Muscle of arm (tissue), 12 donors: Measurements from ENCODE around the gene KCNH2. TPM values are rescaled to one million over a fixed set of nuclear protein-coding genes. Genes with fewer than 3 reads are reported as not detected.
"Not testable (repeated sequence)": the region's sequence is repeated elsewhere in the genome, so short reads cannot be mapped to it uniquely, and the experiment has no call there.

ENCODE experiments used
- DNase-seq: peaks from one replicate; pipeline ENCODE4 v3.0.0-alpha.2; 2013
- polyA plus RNA-seq, 12 donors: library from polyadenylated mRNA; unstranded; fragments of 120-200 nt; gene quantifications; one replicate each; pipeline ENCODE4 v1.2.1, GENCODE V29; 2013; ENCODE audit not compliant: insufficient read length in 12 of 12

The KCNH2 gene
- polyA plus RNA-seq, 12 donors = 9.1 to 28.0 (median 14.8) TPM; not detected in 1

GRCh38 chr7:150910305-150910995, 67.7 kb downstream of the KCNH2 start:
- DNase-seq = not testable (repeated sequence)

- no peak for DNase-seq
Measured at GRCh38 chr7:150909200-150909995, 68.7 kb downstream of the KCNH2 start.

- DNase-seq = no peak
Measured at GRCh38 chr7:150908173-150908572, 69.9 kb downstream of the KCNH2 start.

- no peak for DNase-seq
Measured at GRCh38 chr7:150904011-150904909, 73.9 kb downstream of the KCNH2 start.

- no peak for DNase-seq
Measured at GRCh38 chr7:150903606-150904005, 74.5 kb downstream of the KCNH2 start.

- no peak for DNase-seq
Measured at GRCh38 chr7:150902078-150903033, 75.8 kb downstream of the KCNH2 start.

- DNase-seq = no peak
Measured at GRCh38 chr7:150901160-150902035, 76.7 kb downstream of the KCNH2 start.

- DNase-seq = no peak
Measured at GRCh38 chr7:150900675-150901074, 77.4 kb downstream of the KCNH2 start.

- DNase-seq = peak; percentile 72
Measured at GRCh38 chr7:150898475-150899011, 79.6 kb downstream of the KCNH2 start.

GRCh38 chr7:150897502-150898474, 80.3 kb downstream of the KCNH2 start:
- DNase-seq = no peak

GRCh38 chr7:150896562-150897209, 81.4 kb downstream of the KCNH2 start:
- DNase-seq = no peak

- DNase-seq = no peak
Measured at GRCh38 chr7:150895809-150896208, 82.3 kb downstream of the KCNH2 start.

Other genes with a start within 250 kb of the KCNH2 start
- 10 to 100 TPM in 1 of 12 donors, 1 to 10 TPM in 10, not detected in 1; 5.4 to 10.7 (median 7.7) TPM for gene GIMAP5, start 240.9 kb downstream of the KCNH2 start, polyA plus RNA-seq
- gene TMEM176B, start 178.0 kb downstream of the KCNH2 start, polyA plus RNA-seq = 10 to 100 TPM in 10 of 12 donors, 1 to 10 TPM in 1, not detected in 1; 7.9 to 35.3 (median 16.0) TPM
- gene TMEM176A, start 177.6 kb downstream of the KCNH2 start, polyA plus RNA-seq = 10 to 100 TPM in 9 of 12 donors, 1 to 10 TPM in 2, not detected in 1; 8.3 to 27.0 (median 12.8) TPM
- 10 to 100 TPM in 1 of 12 donors, under 1 TPM in 7, not detected in 4; 0.13 to 19.9 (median 0.39) TPM for gene AOC1, start 125.8 kb downstream of the KCNH2 start, polyA plus RNA-seq
- gene NOS3, start 12.7 kb upstream of the KCNH2 start, polyA plus RNA-seq = 10 to 100 TPM in 1 of 12 donors, 1 to 10 TPM in 10, not detected in 1; 4.3 to 15.7 (median 6.2) TPM
- gene ATG9B, start 46.2 kb upstream of the KCNH2 start, polyA plus RNA-seq = 1 to 10 TPM in 3 of 12 donors, under 1 TPM in 7, not detected in 2; 0.51 to 2.3 (median 0.89) TPM
- gene ABCB8, start 50.1 kb upstream of the KCNH2 start, polyA plus RNA-seq = 10 to 100 TPM in 11 of 12 donors, not detected in 1; 12.2 to 33.6 (median 18.1) TPM
- 1 to 10 TPM in 10 of 12 donors, not detected in 2; 1.5 to 7.7 (median 4.1) TPM for gene ASIC3, start 70.2 kb upstream of the KCNH2 start, polyA plus RNA-seq
- 10 to 100 TPM in 1 of 12 donors, 1 to 10 TPM in 9, not detected in 2; 7.7 to 12.7 (median 8.8) TPM for gene CDK5, start 79.6 kb upstream of the KCNH2 start, polyA plus RNA-seq
- 100 to 1,000 TPM in 1 of 12 donors, 10 to 100 TPM in 10, not detected in 1; 43.4 to 124 (median 52.7) TPM for gene SLC4A2, start 81.3 kb upstream of the KCNH2 start, polyA plus RNA-seq
- gene FASTK, start 102.5 kb upstream of the KCNH2 start, polyA plus RNA-seq = 100 to 1,000 TPM in 1 of 12 donors, 10 to 100 TPM in 10, not detected in 1; 52.7 to 146 (median 55.3) TPM
- 10 to 100 TPM in 11 of 12 donors, not detected in 1; 21.5 to 49.2 (median 26.8) TPM for gene TMUB1, start 105.2 kb upstream of the KCNH2 start, polyA plus RNA-seq
- 10 to 100 TPM in 11 of 12 donors, not detected in 1; 62.4 to 86.8 (median 70.9) TPM for gene AGAP3, start 108.2 kb upstream of the KCNH2 start, polyA plus RNA-seq
- 1 to 10 TPM in 7 of 12 donors, under 1 TPM in 3, not detected in 2; 0.30 to 4.1 (median 1.5) TPM for gene GBX1, start 189.4 kb upstream of the KCNH2 start, polyA plus RNA-seq
- 1 to 10 TPM in 10 of 12 donors, not detected in 2; 1.7 to 6.3 (median 3.3) TPM for gene ASB10, start 208.9 kb upstream of the KCNH2 start, polyA plus RNA-seq
- not detected for gene H2BK1, start 232.2 kb upstream of the KCNH2 start, polyA plus RNA-seq
- 10 to 100 TPM in 10 of 12 donors, 1 to 10 TPM in 1, not detected in 1; 9.8 to 21.5 (median 17.3) TPM for gene ABCF2, start 248.9 kb upstream of the KCNH2 start, polyA plus RNA-seq